Hypothalamus (tissue), 51 donors: ENCODE data around the gene ATP6V1G1.

Experiments used
- DNase-seq, 51 donors: peaks; one replicate each; lab custom pipeline; 2025; lab: John Stamatoyannopoulos, UW

Gene ATP6V1G1

DNA sequence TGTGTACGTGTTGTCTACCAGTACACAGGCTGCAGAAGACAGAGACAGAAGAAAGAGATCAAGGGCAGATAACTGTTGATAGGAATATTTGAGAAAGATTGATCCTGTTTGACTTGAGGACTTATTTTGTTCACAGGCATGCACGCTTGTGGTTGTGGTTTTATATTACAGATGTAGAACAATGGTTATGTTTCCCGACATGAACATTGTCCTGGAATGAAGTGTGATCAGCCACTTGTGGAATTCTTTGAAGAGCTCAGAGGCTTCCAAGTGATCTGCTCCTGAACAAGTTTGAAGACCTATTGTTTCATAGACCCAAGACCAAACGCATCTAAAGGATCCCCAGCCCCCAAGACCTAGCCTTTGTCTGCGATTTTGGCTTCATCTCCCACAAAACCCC lies 56.3 kb downstream of the ATP6V1G1 start:
- DNase-seq = no peak
